Hematopoietic multipotent progenitor cell (in vitro differentiated cells): ENCODE measurements around the gene PPIAL4G. TPM values are rescaled to one million over a fixed set of nuclear protein-coding genes. Genes with fewer than 3 reads are reported as not detected.
A peak's percentile ranks its signal among the peaks of the same experiment; 100 is the strongest.

Experiments used
- small RNA-seq: library from RNA; depleted of rRNA; stranded (forward); fragments of <200 nt; gene quantifications from one replicate; pipeline ENCODE3, GENCODE V24; 2012
- total RNA-seq: library from RNA; depleted of rRNA; stranded (reverse); fragments of >200 nt; gene quantifications from one replicate; pipeline ENCODE4 v1.2.3, GENCODE V29; 2012

PPIAL4G gene
- total RNA-seq, 1 donor: under 0.01 TPM

Small RNA genes within 50 kb of the gene (small RNA-seq; reads per million reads assigned to genes)
- 76.5 reads per million, percentile 97 among the genes with 10 or more reads in this experiment for gene RF00003

Other genes with a start within 250 kb of the PPIAL4G start
- gene NBPF14, start 112.7 kb upstream of the PPIAL4G start, total RNA-seq: 47.4 TPM